ENCODE data around the gene ARL17B. TPM values are rescaled to one million over a fixed set of nuclear protein-coding genes. Genes with fewer than 3 reads are reported as not detected.

ARL17B gene
- polyA plus RNA-seq, 2 donors: 5.7 to 6.4 TPM

Other genes starting within 250 kb of the ARL17B start
- gene KANSL1, start 168.3 kb downstream of the ARL17B start, polyA plus RNA-seq: 10 to 100 TPM; 14.6 to 25.4 TPM
- 1 to 10 TPM in 1 of 2 donors, under 1 TPM in 1; 0.55 to 2.5 TPM for gene LRRC37A, start 66.6 kb downstream of the ARL17B start, polyA plus RNA-seq
- 1 to 10 TPM; 2.0 to 7.6 TPM for gene LRRC37A2, start 150.7 kb upstream of the ARL17B start, polyA plus RNA-seq
- gene ARL17A, start 217.9 kb upstream of the ARL17B start, polyA plus RNA-seq: 1 to 10 TPM; 2.0 to 5.8 TPM
- 10 to 100 TPM in 1 of 2 donors, 1 to 10 TPM in 1; 9.0 to 16.4 TPM for gene NSF, start 228.9 kb upstream of the ARL17B start, polyA plus RNA-seq

All from esophagus (tissue), 2 donors.